SKM-1 treated with dmso at 0.1 percent for 144 hours (cell line): Measurements from ENCODE around the gene SLC22A16.

Source experiments
- DNase-seq: peaks from one replicate; lab custom pipeline; 2025; ENCODE audit not compliant: unreplicated experiment; lab: John Stamatoyannopoulos, UW

Gene SLC22A16

DNA sequence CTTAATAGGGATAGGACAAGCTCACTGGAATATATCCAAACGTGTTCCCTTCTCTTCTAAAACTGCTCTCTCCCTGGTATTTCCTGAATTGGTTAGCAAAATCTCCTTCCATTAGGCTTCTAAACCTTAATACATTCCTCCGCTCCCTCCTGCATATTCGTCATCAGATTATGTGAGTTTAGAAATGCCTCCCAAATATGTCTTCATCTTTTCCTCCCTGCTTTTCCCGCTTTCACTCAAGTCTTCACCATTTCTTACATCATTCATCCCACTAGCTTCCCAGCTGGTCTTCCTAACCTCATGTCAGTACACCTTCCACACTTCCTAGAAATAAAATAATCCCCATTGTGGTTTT, 26.9 kb downstream of the SLC22A16 start:
- DNase-seq, result no peak

DNA sequence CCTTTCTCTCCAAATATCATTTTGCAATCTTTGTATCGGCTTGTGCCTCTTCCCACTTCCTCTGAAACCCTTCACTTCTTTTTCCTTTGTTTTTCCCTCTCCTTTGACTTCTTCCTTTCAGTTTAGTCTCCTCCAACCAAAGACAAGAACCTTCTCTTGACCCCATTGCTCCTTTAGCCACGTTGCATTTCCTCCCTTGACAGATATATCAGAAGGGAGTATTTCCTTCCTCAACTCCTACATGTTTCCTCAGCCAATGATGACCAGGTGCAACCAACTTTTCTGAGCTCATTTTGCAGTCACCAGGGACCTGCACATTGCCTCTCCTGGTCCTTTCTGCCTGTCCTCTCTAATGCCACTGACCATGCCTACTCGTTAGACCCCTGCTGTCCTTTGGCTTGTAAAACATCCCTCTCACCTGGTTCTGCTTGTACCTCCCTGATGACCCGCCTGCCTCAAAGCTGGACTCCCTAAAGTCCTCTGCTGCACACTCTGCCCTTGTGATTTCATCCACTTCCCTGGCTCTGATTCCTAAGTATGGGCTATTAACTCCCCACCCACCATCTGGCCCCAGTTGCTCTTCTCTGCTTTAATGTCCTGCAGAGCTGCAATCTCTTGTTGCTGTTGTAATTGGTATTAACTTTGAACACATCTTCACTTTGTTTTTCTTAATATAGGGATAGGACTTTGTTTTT, 27.4 kb downstream of the SLC22A16 start:
- DNase-seq, result peak; percentile 88

DNA sequence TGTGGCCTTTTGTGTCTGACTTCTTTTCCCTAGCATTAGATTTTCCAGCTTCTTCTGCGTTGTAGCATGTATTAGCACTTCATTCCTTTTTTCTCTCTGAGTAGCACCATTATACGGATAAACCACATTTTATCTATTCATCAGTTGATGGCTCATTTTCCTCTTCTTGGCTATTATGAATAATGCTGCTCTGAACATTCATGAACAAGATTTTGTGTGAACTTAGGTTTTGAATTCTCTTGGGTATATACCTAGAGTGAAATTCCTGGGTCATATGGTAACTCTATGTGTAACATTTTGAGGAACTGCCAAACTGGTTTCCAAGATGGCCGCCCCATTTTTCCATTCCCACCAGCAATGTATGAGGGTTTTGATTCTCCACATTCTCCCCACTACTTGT, 28.7 kb downstream of the SLC22A16 start:
- no peak for DNase-seq

DNA sequence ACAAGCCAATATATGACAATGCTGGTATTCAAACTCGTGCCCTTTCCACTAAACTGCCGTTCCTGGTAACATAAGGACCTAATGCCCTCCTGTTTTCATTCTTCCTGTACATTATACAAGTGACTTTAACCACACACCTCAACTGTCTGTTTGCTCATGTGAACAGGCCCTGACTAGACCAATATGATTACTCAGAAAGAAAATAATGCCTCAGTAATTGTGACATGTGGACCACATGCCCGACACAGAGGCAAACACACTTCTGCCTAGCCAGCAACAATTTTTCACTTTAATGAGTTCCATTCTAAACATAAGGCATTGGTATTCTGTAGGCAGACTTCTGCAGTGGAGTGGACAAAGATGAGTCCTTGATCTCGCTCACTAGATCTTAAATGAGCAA, 30.0 kb downstream of the SLC22A16 start:
- DNase-seq, result no peak

GRCh38 chr6:110440026-110440425, 36.4 kb downstream of the SLC22A16 start:
- no peak for DNase-seq

DNA sequence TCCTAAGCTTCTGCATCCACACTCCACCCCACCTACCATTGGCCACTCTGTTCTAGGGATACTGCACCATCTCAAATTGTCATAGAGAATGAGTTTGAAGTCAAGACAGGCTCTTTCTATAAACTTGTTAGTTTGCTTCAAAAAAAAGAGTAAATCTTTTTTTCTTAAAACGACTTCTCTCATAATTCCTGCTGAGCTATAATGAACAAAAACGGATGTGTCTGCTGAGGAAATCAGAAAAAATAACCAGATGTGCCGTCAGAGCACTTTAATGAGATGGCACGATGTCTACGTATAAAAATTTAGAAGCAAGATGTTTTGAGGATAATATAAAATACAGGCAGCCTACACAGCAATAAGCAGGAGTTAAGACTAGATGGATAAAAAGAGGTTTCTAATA, 37.1 kb downstream of the SLC22A16 start:
- no peak for DNase-seq

DNA sequence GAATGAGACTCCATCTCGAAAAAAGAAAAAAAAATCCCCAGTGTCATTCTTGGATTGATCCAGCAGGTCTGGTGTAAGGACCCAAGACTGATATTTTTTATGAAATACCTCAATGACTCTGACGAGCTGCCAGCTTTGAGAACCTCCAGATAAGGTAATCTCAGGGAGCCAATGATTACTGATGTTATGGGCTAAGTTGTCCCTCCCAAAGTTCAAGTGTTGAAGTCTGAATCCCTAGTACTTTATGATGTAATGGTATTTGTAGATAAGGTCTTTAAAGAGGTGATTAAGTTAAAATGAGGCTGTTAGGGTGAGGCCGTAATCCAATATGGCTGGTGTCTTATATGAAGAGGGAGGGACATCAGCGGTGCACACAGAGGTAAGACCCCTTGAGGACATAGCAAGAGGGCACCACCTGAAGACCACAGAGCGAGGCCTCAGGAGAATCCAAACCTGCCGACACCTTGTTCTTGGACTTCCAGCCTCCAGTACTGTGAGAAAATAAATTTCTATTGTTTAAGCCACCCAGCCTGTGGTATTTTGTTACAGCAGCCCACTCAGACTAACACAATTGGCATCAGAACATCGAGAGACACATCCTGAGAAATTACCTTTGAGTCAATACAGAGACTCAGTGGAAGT, 41.3 kb downstream of the SLC22A16 start:
- DNase-seq, result no peak

GRCh38 chr6:110432285-110432900, 44.0 kb downstream of the SLC22A16 start:
- DNase-seq, result peak; percentile 85

DNA sequence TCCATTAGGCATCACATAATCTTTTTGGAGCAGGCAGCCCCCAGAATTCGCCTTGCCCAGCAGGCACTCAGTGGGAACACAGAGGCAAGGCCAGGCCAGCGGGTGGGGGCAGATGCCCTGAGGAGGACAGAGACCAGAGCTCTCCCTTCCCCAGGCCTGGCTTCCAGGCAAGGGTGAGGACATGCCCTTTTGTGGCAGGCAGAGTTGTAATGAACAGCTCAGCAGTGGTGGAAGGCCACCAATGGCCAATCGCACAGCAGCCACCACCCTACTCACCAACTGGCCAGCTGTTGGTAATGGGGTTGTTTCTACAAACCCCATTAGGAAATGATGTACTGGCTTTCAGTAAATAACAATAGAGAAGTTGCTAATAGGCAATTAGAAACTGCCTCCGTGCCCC, 45.7 kb downstream of the SLC22A16 start:
- DNase-seq, result no peak

DNA sequence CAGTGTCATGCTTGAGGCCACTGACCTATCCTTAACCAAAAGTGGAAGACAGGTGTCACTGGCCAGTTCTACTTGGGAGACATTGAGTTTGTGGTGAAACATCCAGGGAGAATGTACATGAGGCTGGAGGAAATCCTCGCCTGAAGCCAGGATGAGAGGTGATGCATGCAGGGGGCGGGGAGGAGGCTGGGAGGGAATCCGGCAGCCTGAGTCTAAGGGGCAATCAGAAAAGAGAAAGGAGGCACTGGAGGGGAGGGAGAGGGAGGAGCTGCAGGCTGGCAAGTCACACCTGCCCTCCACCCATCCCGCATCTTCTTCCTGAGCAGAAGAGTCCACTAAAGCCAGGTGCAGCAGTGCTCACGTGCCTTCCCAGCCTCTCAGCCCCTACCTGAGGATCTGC, 46.2 kb downstream of the SLC22A16 start:
- DNase-seq, result no peak

DNA sequence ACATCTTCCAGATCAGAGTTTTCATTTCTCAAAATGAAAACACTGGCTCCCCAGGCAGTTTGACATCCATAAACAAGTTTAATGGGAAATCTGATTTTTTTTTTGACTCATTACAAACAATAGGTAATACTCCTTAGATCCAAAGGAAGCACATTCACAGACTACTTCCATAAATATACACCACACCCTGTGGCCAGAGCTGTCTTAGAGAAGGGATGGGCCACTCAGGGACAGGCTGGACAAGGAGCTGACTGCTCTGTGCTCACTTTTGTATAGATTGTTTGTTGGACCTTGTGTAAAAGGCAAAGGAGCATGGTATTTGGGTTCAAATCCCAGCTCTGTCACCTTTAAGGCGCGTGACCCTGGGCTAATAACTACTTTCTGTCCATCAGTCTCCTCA, 48.3 kb downstream of the SLC22A16 start:
- DNase-seq, result no peak

GRCh38 chr6:110425816-110426215, 50.6 kb downstream of the SLC22A16 start:
- no peak for DNase-seq

DNA sequence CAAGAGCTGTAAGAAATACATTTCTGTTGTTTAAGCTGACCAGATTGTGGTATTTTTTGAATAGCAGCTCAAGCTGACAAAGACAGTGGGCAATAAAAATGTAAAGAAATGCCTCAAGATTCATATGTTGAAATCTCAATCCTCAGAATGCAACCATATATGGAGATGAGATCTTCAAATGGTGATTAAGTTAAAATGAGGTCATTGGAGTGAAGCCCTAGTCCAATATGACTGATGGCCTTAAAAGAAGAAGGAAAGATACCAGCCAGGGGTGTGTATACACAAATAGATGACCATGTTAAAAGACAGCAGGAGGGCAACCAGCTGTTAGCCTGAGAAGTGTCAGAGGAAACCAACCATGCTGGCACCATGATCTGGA, 54.0 kb downstream of the SLC22A16 start:
- DNase-seq, result no peak

GRCh38 chr6:110421749-110422443, 54.5 kb downstream of the SLC22A16 start:
- peak; percentile 92 for DNase-seq

DNA sequence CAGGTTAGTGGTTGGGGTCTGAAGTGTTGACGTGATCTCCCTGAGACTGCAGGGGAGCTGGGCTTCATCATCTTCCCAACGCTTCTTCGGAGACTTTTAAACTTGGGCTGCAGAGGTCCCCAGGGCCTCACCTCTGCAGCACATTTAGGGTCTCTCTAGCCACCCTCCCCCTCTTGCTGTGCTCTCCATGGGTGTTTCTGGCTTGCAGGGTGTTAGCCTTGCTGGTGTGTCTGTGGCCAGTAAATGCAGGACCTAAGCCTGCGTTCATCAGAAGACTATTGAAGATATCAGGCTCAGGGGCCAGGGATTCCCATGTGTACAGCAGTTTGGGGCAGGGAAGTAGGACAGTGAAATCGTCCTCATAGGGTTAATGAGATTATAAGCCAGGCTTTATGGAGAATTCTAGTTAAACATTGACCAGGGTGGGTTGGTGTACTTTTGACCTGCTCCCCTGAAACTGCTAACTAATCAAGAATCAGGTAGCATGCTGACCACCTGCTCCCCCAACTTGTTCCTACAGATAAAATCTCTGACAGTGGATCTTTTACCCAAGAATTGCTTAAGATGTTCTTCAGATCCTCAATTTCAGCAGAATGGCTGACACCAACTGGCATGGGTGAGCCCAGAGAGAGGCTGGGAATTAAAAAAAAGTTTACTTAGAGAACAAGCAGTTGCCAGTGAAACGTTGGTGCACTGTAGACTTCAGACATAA, 57.2 kb downstream of the SLC22A16 start:
- no peak for DNase-seq

GRCh38 chr6:110418594-110418993, 57.8 kb downstream of the SLC22A16 start:
- DNase-seq, result no peak

- no peak for DNase-seq
These were observed 61.1 kb downstream of the SLC22A16 start, which contains the start of gene DDO for GRCh38 chr6:110415086-110415916. DDO (minus strand) TSS chr6:110415575; CDS start chr6:110413462, 2,113 bp downstream.

DNA sequence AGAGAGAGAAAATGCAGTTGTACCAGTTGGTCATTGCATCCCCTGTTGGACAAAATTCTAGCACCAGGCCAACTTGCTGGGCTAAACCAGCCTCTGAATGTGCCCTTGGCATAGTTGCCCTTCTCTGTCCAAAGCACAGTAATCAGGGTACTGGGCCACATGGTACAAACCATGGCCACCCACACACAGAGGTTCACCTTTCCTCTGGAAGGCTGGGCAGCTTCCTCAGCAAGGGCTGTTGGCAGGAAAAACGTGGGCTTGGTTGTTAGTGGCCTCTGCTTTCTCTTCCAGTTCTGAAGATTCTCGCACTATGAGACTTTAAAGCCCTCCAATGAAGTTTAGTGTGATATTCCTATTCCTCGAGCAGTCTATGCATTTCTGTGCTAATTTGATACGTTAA, 61.7 kb downstream of the SLC22A16 start:
- DNase-seq, result no peak

DNA sequence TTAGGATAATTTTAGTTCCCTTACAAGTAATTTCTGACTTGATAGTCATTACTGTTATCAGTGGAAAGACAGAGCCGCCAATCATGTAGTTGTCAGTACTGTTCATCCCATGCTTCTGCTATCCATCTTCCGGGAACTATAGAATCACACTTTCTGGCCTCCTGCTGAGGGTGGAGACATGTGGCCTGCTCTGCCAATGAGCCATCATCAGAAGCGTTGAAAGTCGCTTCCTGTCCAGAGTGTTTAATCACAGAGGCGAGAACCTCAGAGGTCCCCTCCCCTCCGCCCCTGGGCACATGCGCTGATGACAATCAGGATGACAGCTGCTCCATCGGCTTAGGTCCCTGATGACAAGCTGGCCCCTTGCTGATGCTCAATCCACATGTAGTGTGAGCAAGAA, 64.1 kb downstream of the SLC22A16 start:
- DNase-seq, result no peak

DNA sequence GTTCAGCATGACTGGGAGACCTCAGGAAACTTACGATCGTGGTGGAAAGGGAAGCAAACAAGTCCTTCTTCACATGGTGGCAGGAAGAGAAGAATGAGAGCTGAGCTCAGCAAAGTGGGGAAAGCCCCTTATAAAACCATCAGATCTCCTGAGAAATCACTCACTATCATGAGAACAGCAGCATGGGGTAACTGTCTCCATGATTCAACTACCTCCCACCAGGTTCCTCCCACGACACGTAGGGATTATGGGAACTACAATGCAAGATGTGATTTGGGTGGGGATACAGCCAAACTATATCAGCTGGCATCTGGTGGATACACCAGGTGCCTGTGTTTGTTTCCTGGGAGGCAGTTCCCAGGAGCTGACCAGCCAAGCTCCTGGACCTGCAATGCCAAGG, 65.9 kb downstream of the SLC22A16 start:
- DNase-seq, result no peak
